Uterus (tissue), 2 donors: ENCODE results near the gene FAM161A.

Experiments used
- POLR2A ChIP-seq, 2 donors: fragments of 450-650 bp; IDR thresholded peaks; one replicate each; pipeline ENCODE4 v1.6.1; 2016; ENCODE audit warnings: antibody characterized with exemption in 2 of 2, mild to moderate bottlenecking in 1 of 2, moderate library complexity in 1 of 2
- TF ChIP-seq, protein P1 (sequence below), 4 experiments: fragments of 200-600 bp in 2 of 4; fragments of 450-650 bp in 2 of 4; sonication (generic) in 2 of 4; IDR thresholded peaks; one replicate each; pipeline ENCODE4 v1.5.1; 2016 to 2019; ENCODE audit warnings: antibody characterized with exemption in 4 of 4, mild to moderate bottlenecking in 2 of 4, moderate library complexity in 1 of 4

- TF ChIP-seq, protein P1, sequence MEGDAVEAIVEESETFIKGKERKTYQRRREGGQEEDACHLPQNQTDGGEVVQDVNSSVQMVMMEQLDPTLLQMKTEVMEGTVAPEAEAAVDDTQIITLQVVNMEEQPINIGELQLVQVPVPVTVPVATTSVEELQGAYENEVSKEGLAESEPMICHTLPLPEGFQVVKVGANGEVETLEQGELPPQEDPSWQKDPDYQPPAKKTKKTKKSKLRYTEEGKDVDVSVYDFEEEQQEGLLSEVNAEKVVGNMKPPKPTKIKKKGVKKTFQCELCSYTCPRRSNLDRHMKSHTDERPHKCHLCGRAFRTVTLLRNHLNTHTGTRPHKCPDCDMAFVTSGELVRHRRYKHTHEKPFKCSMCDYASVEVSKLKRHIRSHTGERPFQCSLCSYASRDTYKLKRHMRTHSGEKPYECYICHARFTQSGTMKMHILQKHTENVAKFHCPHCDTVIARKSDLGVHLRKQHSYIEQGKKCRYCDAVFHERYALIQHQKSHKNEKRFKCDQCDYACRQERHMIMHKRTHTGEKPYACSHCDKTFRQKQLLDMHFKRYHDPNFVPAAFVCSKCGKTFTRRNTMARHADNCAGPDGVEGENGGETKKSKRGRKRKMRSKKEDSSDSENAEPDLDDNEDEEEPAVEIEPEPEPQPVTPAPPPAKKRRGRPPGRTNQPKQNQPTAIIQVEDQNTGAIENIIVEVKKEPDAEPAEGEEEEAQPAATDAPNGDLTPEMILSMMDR (IDR thresholded peaks at IDR 0.05), result no peak
- TF ChIP-seq POLR2A (IDR thresholded peaks at IDR 0.05), result no peak
These were observed 31.6 kb downstream of the FAM161A start for GRCh38 chr2:61822255-61822654.
